ENCODE data around the gene FAM181A.

The FAM181A gene

DNA sequence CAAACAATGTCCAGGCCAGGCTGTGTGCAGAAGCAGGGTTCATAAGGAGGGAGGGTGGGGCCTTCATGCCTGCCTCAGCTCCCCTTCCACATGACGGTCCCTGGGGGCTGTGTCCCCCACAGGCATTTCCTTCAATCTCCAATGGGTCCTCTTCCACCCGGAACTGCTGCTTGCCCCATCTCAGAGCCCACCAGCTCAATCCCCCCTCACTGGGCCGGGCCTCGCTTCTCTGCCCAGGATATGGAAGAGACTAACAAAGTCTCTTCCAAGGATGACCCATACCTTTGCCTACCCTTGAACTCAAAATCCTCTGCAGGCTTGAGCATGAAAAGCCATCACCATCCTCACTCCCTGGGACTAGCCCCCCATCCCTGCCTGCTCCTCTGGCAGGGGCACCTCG is 28.4 kb upstream of the FAM181A start:
- no peak for TF ChIP-seq CTCF (IDR thresholded peaks at IDR 0.05)

GRCh38 chr14:93901813-93902212 is 25.3 kb upstream of the FAM181A start:
- no peak overlapping the region for H3K27ac Mint-ChIP-seq

More for the DNA sequence above, 28.4 kb upstream of the FAM181A start:
- peaks cover 12% of the 10 kb centered on the region for H3K27me3 Mint-ChIP-seq (ENCODE audit: low read depth, poor library complexity)
- H3K4me1 Mint-ChIP-seq, result peaks cover 40% of the 10 kb centered on the region
- no peak overlapping the region for H3K4me3 Mint-ChIP-seq
- no peak overlapping the region for H3K27ac Mint-ChIP-seq
- no peak for DNase-seq
- no peaks in the 10 kb centered on the region for H3K36me3 Mint-ChIP-seq (ENCODE audit: low read depth)
- H3K9me3 Mint-ChIP-seq, result no peaks in the 10 kb centered on the region

DNA sequence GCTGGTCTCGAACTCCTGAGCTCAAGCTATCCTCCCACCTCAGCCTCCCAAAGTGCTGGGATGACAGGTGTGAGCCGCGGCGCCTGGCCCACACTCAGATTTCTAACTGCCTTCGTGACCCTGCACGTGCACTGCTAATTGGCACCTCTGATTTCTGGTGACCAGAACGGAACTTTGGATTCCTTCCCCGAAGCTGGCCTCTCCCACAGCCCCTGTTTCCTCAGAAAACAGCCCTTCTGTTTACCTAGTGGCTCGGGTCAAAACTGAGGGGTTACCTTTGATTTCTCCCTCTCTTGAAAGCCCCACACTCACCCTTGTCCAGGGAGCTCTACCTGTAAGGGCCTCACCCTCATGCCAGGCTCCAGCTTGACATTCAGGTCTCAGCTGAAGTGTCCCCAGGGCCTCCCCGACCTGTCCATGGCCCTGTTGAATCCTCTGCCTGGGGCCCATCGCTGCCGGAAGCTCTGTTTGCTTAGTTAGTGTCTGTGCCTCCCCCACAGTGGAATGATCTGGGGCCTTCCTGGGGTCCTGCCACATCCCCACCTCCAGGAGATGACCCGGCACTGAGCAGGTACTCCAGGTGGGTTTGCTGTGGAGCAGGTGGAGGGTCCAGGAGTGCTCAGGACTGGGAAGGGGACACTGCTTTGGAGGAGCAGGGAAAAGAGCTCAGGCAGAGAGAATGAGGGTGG is 24.4 kb upstream of the FAM181A start:
- Mint-ChIP-seq H3K36me3 (ENCODE audit: low read depth) (no peaks in the 10 kb centered on the region), H3K27ac (peak overlapping the region; percentile 61), H3K4me1 (peaks cover 20% of the 10 kb centered on the region), H3K9me3 (no peaks in the 10 kb centered on the region), H3K27me3 (ENCODE audit: low read depth, poor library complexity) (peaks cover 8% of the 10 kb centered on the region), H3K4me3 (no peak overlapping the region)
- no peak for TF ChIP-seq CTCF (IDR thresholded peaks at IDR 0.05)
- no peak for DNase-seq

More at GRCh38 chr14:93901813-93902212, 25.3 kb upstream of the FAM181A start:
- peaks cover 20% of the 10 kb centered on the region for H3K4me1 Mint-ChIP-seq
- peaks cover 8% of the 10 kb centered on the region for H3K27me3 Mint-ChIP-seq (ENCODE audit: low read depth, poor library complexity)
- H3K36me3 Mint-ChIP-seq (ENCODE audit: low read depth), result no peaks in the 10 kb centered on the region
- DNase-seq, result no peak
- TF ChIP-seq CTCF (IDR thresholded peaks at IDR 0.05), result no peak
- no peak overlapping the region for H3K4me3 Mint-ChIP-seq
- H3K9me3 Mint-ChIP-seq, result no peaks in the 10 kb centered on the region

GRCh38 chr14:93903342-93904184 is 23.6 kb upstream of the FAM181A start:
- Mint-ChIP-seq H3K36me3 (ENCODE audit: low read depth) (no peaks in the 10 kb centered on the region), H3K9me3 (no peaks in the 10 kb centered on the region), H3K4me3 (peak overlapping the region; percentile 45), H3K27me3 (ENCODE audit: low read depth, poor library complexity) (peaks cover 12% of the 10 kb centered on the region), H3K4me1 (peaks cover 20% of the 10 kb centered on the region), H3K27ac (peak overlapping the region; percentile 5)
- peak; percentile 57 for TF ChIP-seq CTCF (IDR thresholded peaks at IDR 0.05)
- peak; percentile 61 for DNase-seq

DNA sequence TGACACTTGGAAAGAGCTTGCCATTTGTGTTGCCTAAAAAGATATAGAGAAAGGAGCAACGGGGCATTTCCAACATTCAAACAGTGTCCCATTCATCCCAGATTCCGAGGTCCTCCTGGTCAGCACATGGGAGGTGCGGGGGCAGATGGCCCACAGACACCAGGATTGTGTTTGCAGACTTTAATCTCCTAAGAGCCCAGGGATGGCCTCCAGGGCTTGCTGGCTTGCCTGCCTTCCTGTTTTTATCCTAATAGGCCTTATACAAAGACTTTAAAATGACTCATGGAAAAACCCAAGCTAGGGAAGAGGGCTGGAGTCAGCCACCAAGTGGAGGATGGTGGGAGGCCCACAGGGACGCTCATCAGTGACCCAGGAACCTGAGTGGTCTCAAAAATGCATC is 21.5 kb upstream of the FAM181A start:
- Mint-ChIP-seq H3K4me3 (no peak overlapping the region), H3K9me3 (no peaks in the 10 kb centered on the region), H3K36me3 (ENCODE audit: low read depth) (no peaks in the 10 kb centered on the region), H3K4me1 (peaks cover 20% of the 10 kb centered on the region), H3K27me3 (ENCODE audit: low read depth, poor library complexity) (peaks cover 12% of the 10 kb centered on the region), H3K27ac (no peak overlapping the region)
- no peak for TF ChIP-seq CTCF (IDR thresholded peaks at IDR 0.05)
- DNase-seq, result no peak
